IPS DF 4.7 (cell line): ENCODE data around the gene FOXC1.

Experiments used
- DNase-seq: peaks from one replicate; pipeline ENCODE4 v3.0.0-alpha.2; 2013; ENCODE audit warnings: low spot score; ENCODE audit errors: extremely low read depth

The FOXC1 gene

GRCh38 chr6:1641343-1641885, 31.7 kb downstream of the FOXC1 start:
- DNase-seq = no peak

GRCh38 chr6:1643111-1643510, 33.4 kb downstream of the FOXC1 start:
- DNase-seq = no peak

GRCh38 chr6:1643830-1644445, 34.2 kb downstream of the FOXC1 start:
- DNase-seq = no peak

- DNase-seq = no peak
These were observed 34.9 kb downstream of the FOXC1 start for GRCh38 chr6:1644516-1645060.

GRCh38 chr6:1645466-1646185, 35.9 kb downstream of the FOXC1 start:
- no peak for DNase-seq

GRCh38 chr6:1651362-1651761, 41.6 kb downstream of the FOXC1 start:
- no peak for DNase-seq

GRCh38 chr6:1652842-1653241, 43.1 kb downstream of the FOXC1 start:
- no peak for DNase-seq

- DNase-seq = no peak
These were observed 44.3 kb downstream of the FOXC1 start for GRCh38 chr6:1654054-1654453.

- no peak for DNase-seq
These were observed 47.5 kb downstream of the FOXC1 start for GRCh38 chr6:1657116-1657770.

GRCh38 chr6:1657771-1658165, 48.1 kb downstream of the FOXC1 start:
- DNase-seq = no peak

- DNase-seq = no peak
These were observed 48.7 kb downstream of the FOXC1 start for GRCh38 chr6:1658212-1659005.

GRCh38 chr6:1659816-1660215, 50.1 kb downstream of the FOXC1 start:
- no peak for DNase-seq

- no peak for DNase-seq
These were observed 52.8 kb downstream of the FOXC1 start for GRCh38 chr6:1662534-1662933.
